HCT116 (cell line): ENCODE measurements around the gene CEP20. TPM values are rescaled to one million over a fixed set of nuclear protein-coding genes. Genes with fewer than 3 reads are reported as not detected.

Source experiments
- ATAC-seq: fragments of 200-7000 bp; cut with Tn5 transposase; 2 replicates; pipeline ENCODE4 v1.9.1; 2020; ENCODE audit warnings: mild to moderate bottlenecking, moderate library complexity
- BruUV-seq: library from RNA; stranded (reverse); fragments of 400-500 nt; replicated peaks from 2 replicates; lab custom pipeline; 2021; lab: Mats Ljungman, UMichigan
- CTCF ChIA-PET: fragments of 300-600 bp; sonication (Branson Sonifier 250); formaldehyde crosslinking; loops from one replicate; lab custom pipeline; 2021; ENCODE audit warnings: antibody characterized with exemption; lab: Charles Lee
- POLR2A ChIA-PET: fragments of 300-600, 350-600 bp; sonication (Branson Sonifier 250); formaldehyde crosslinking; loops from one replicate; lab custom pipeline; 2021; ENCODE audit warnings: antibody characterized with exemption; lab: Charles Lee
- RAD21 ChIA-PET, 2 experiments: fragments of 300-600 bp; sonication (Branson Sonifier 250); formaldehyde crosslinking; loops; one replicate each; lab custom pipeline; 2023; ENCODE audit warnings: low total read pairs in 2 of 2; ENCODE audit not compliant: uncharacterized antibody in 2 of 2, unreplicated experiment in 2 of 2, low non-redundant PET in 1 of 2; lab: Charles Lee
- DNase-seq: peaks from one replicate; pipeline ENCODE4 v3.0.0-alpha.2; 2010; ENCODE audit warnings: low read depth, low spot score
- H2AFZ ChIP-seq: fragments of 200-600 bp; shearing (Covaris generic), sonication (generic); 2 replicates; pipeline ENCODE4 v1.6.1; 2017; ENCODE audit warnings: low read depth, mixed run types, mixed read lengths, antibody characterized with exemption, low read length; ENCODE audit not compliant: poor library complexity, severe bottlenecking
- H3K27ac ChIP-seq: 2 replicates; pipeline ENCODE4 v1.5.1; 2012; ENCODE audit warnings: low read depth, low read length
- H3K27me3 ChIP-seq: fragments of 200-600 bp; sonication (generic); 2 replicates; pipeline ENCODE4 v1.6.1; 2016; ENCODE audit warnings: mixed run types, low read length, mixed read lengths; ENCODE audit not compliant: insufficient read depth
- H3K36me3 ChIP-seq, 2 experiments: fragments of 200-500 bp in 1 of 2; fragments of 200-600 bp in 1 of 2; sonication (Bioruptor generic) in 1 of 2; sonication (generic) in 1 of 2; 2 replicates each; pipeline versions ENCODE4 v1.5.1 to v1.6.1; 2014 to 2016; ENCODE audit warnings: low read length in 2 of 2, inconsistent platforms in 1 of 2, mixed read lengths in 1 of 2, mixed run types in 1 of 2; ENCODE audit not compliant: insufficient read depth in 2 of 2, control insufficient read depth in 1 of 2
- H3K4me1 ChIP-seq, 2 experiments: fragments of 200-600 bp in 1 of 2; sonication (generic) in 1 of 2; 2 replicates each; pipeline versions ENCODE4 v1.5.1 to v1.6.1; 2012 to 2017; ENCODE audit warnings: low read length in 2 of 2, inconsistent platforms in 1 of 2, mild to moderate bottlenecking in 1 of 2, mixed read lengths in 1 of 2, mixed run types in 1 of 2, moderate library complexity in 1 of 2; ENCODE audit not compliant: insufficient read depth in 2 of 2, control insufficient read depth in 1 of 2
- H3K4me2 ChIP-seq: fragments of 200-600 bp; sonication (generic); 2 replicates; pipeline ENCODE4 v1.6.1; 2017; ENCODE audit warnings: mixed run types, low read length, mixed read lengths
- H3K4me3 ChIP-seq, 2 experiments: fragments of 200-600 bp in 1 of 2; sonication (generic) in 1 of 2; replicated peaks in 1 of 2; 2 replicates each; pipeline ENCODE4 v1.5.1; 2011 to 2016; ENCODE audit warnings: low read length in 2 of 2, control low read depth in 1 of 2, low read depth in 1 of 2, mild to moderate bottlenecking in 1 of 2, mixed read lengths in 1 of 2, mixed run types in 1 of 2
- H3K79me2 ChIP-seq: fragments of 200-600 bp; sonication (generic); 2 replicates; pipeline ENCODE4 v1.6.1; 2017; ENCODE audit warnings: mild to moderate bottlenecking, mixed run types, low read length, moderate library complexity, mixed read lengths; ENCODE audit not compliant: insufficient read depth
- H3K9ac ChIP-seq: fragments of 200-600 bp; sonication (generic); 2 replicates; pipeline ENCODE4 v1.6.1; 2016; ENCODE audit warnings: low read length, mixed read lengths
- H3K9me2 ChIP-seq: fragments of 200-600 bp; sonication (generic), shearing (Covaris generic); 2 replicates; pipeline ENCODE4 v1.6.1; 2017; ENCODE audit warnings: mixed run types, mild to moderate bottlenecking, moderate library complexity; ENCODE audit not compliant: insufficient read depth
- H3K9me3 ChIP-seq, 2 experiments: fragments of 200-500 bp in 1 of 2; fragments of 200-600 bp in 1 of 2; sonication (Bioruptor generic) in 1 of 2; sonication (generic) in 1 of 2; 2 replicates each; pipeline ENCODE4 v1.6.1; 2014 to 2017; ENCODE audit warnings: low read length in 2 of 2, mixed read lengths in 2 of 2, inconsistent platforms in 1 of 2, low read depth in 1 of 2, mild to moderate bottlenecking in 1 of 2, mixed run types in 1 of 2, moderate library complexity in 1 of 2; ENCODE audit not compliant: control insufficient read depth in 1 of 2, insufficient read depth in 1 of 2
- H4K20me1 ChIP-seq: fragments of 200-600 bp; sonication (generic), shearing (Covaris generic); 2 replicates; pipeline ENCODE4 v1.6.1; 2017; ENCODE audit warnings: mixed run types, mild to moderate bottlenecking, moderate library complexity; ENCODE audit not compliant: insufficient read depth
- EGR1 ChIP-seq: IDR thresholded peaks from 2 replicates; pipeline ENCODE4 v1.6.1; 2012; ENCODE audit warnings: low read depth
- EZH2 ChIP-seq: fragments of 200-600 bp; sonication (generic); IDR thresholded peaks from 2 replicates; pipeline ENCODE4 v1.6.1; 2017; ENCODE audit warnings: antibody characterized with exemption, mixed run types
- JUND ChIP-seq: IDR thresholded peaks from 2 replicates; pipeline ENCODE4 v1.6.1; 2012
- POLR2A ChIP-seq: IDR thresholded peaks from 2 replicates; pipeline ENCODE4 v1.7.0; 2011; ENCODE audit warnings: borderline replicate concordance; ENCODE audit not compliant: insufficient read depth, insufficient read length; ENCODE audit errors: extremely low read depth
- POLR2AphosphoS5 ChIP-seq: IDR thresholded peaks from 2 replicates; pipeline ENCODE4 v1.6.1; 2011; ENCODE audit warnings: mild to moderate bottlenecking, low read depth, low read length, moderate library complexity
- SP1 ChIP-seq: IDR thresholded peaks from 2 replicates; pipeline ENCODE4 v1.6.1; 2012; ENCODE audit warnings: low read depth
- ZFX ChIP-seq: fragments of 450-650 bp; IDR thresholded peaks from 2 replicates; pipeline ENCODE4 v1.6.1; 2017
- ZNF274 ChIP-seq: fragments of 200-500 bp; sonication (Bioruptor generic); IDR thresholded peaks from 2 replicates; pipeline ENCODE4 v1.6.1; 2014; ENCODE audit warnings: mild to moderate bottlenecking, low read depth, low read length, inconsistent platforms
- intact Hi-C: fragments of 100-400 bp; cut with micrococcal nuclease; formaldehyde crosslinking; loops from 2 replicates; pipeline ENCODE4 v1.10.0; 2022
- total RNA-seq: library from RNA; stranded (reverse); gene quantifications from one replicate; pipeline ENCODE4 v1.2.1, GENCODE V29; 2021; ENCODE audit not compliant: unreplicated experiment
- TF ChIP-seq, protein P1 (sequence below): IDR thresholded peaks from 2 replicates; pipeline ENCODE4 v1.6.1; 2012; ENCODE audit warnings: low read depth
- TF ChIP-seq, protein P2 (sequence below): IDR thresholded peaks from 2 replicates; pipeline ENCODE4 v1.6.1; 2011; ENCODE audit warnings: mild to moderate bottlenecking, low read length, moderate library complexity; ENCODE audit not compliant: insufficient replicate concordance; ENCODE audit errors: extremely low read depth
- TF ChIP-seq, protein P3 (sequence below): IDR thresholded peaks from 2 replicates; pipeline ENCODE4 v1.6.1; 2012

CEP20 gene
- total RNA-seq, 1 experiment from 2014 or later: 67.7 TPM

DNA sequence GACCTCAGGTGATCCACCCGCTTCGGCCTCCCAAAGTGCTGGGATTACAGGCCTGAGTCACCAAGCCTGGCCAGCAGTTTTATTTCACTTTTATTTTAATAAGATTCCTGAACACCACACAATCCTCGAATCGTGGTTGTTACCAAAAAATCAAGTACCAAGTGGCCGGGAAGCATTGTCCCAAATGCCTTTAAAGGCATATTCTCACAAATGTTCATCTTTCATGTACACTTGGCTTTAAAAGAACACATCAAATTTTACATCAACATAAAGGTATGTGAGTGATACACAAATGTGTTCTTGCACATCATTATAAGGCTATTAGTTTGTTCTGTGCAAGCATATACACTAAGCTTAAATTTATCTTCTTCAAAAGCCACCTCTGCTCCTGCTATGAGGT lies 23.5 kb downstream of the CEP20 start:
- H3K4me1 ChIP-seq: no peaks in the 10 kb centered on the region
- peaks cover 24 to 25% of the 10 kb centered on the region in 2 experiments for H3K36me3 ChIP-seq
- ATAC-seq: no peak
- intact Hi-C loops: no loop called here
- H3K9me3 ChIP-seq: no peaks in the 10 kb centered on the region
- no peaks in the 10 kb centered on the region for H3K27me3 ChIP-seq
- RAD21 ChIA-PET: interaction anchor here in 1 of 2 experiments (0.6 kb wide), 1 partner anchor 23 kb away, joined by 3 read pairs; no protein-coding TSS in a partner anchor
- H3K4me3 ChIP-seq: no peak overlapping the region
- DNase-seq: no peak
- H2AFZ ChIP-seq: no peak overlapping the region
- no peak overlapping the region for H3K27ac ChIP-seq
- CTCF ChIA-PET: no interaction called here
- H3K9ac ChIP-seq: no peak overlapping the region
- no peaks in the 10 kb centered on the region for H3K79me2 ChIP-seq
- H3K4me2 ChIP-seq: no peak overlapping the region
- POLR2A ChIA-PET: no interaction called here
- BruUV-seq: no TSS peak
- no peak for TF ChIP-seq POLR2A
- no peak for TF ChIP-seq ZNF274
- TF ChIP-seq, protein P1, sequence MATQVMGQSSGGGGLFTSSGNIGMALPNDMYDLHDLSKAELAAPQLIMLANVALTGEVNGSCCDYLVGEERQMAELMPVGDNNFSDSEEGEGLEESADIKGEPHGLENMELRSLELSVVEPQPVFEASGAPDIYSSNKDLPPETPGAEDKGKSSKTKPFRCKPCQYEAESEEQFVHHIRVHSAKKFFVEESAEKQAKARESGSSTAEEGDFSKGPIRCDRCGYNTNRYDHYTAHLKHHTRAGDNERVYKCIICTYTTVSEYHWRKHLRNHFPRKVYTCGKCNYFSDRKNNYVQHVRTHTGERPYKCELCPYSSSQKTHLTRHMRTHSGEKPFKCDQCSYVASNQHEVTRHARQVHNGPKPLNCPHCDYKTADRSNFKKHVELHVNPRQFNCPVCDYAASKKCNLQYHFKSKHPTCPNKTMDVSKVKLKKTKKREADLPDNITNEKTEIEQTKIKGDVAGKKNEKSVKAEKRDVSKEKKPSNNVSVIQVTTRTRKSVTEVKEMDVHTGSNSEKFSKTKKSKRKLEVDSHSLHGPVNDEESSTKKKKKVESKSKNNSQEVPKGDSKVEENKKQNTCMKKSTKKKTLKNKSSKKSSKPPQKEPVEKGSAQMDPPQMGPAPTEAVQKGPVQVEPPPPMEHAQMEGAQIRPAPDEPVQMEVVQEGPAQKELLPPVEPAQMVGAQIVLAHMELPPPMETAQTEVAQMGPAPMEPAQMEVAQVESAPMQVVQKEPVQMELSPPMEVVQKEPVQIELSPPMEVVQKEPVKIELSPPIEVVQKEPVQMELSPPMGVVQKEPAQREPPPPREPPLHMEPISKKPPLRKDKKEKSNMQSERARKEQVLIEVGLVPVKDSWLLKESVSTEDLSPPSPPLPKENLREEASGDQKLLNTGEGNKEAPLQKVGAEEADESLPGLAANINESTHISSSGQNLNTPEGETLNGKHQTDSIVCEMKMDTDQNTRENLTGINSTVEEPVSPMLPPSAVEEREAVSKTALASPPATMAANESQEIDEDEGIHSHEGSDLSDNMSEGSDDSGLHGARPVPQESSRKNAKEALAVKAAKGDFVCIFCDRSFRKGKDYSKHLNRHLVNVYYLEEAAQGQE: no peak
- TF ChIP-seq POLR2AphosphoS5: no peak; the same call in 1 of the 2 replicates
- no peak for TF ChIP-seq JUND
- TF ChIP-seq ZFX: no peak
- TF ChIP-seq EGR1: no peak
- TF ChIP-seq EZH2: no peak
- TF ChIP-seq, protein P2, sequence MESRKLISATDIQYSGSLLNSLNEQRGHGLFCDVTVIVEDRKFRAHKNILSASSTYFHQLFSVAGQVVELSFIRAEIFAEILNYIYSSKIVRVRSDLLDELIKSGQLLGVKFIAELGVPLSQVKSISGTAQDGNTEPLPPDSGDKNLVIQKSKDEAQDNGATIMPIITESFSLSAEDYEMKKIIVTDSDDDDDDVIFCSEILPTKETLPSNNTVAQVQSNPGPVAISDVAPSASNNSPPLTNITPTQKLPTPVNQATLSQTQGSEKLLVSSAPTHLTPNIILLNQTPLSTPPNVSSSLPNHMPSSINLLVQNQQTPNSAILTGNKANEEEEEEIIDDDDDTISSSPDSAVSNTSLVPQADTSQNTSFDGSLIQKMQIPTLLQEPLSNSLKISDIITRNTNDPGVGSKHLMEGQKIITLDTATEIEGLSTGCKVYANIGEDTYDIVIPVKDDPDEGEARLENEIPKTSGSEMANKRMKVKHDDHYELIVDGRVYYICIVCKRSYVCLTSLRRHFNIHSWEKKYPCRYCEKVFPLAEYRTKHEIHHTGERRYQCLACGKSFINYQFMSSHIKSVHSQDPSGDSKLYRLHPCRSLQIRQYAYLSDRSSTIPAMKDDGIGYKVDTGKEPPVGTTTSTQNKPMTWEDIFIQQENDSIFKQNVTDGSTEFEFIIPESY: no peak
- TF ChIP-seq, protein P3, sequence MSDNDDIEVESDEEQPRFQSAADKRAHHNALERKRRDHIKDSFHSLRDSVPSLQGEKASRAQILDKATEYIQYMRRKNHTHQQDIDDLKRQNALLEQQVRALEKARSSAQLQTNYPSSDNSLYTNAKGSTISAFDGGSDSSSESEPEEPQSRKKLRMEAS: no peak
- no peak for TF ChIP-seq SP1
- no peaks in the 10 kb centered on the region for H3K9me2 ChIP-seq
- H4K20me1 ChIP-seq: no peaks in the 10 kb centered on the region; the same call in 1 of the 2 replicates
